ENCODE results near the gene CNPY3. TPM values are rescaled to one million over a fixed set of nuclear protein-coding genes. Genes with fewer than 3 reads are reported as not detected.
A peak's percentile ranks its signal among the peaks of the same experiment; 100 is the strongest.
"Not testable (repeated sequence)": the region's sequence is repeated elsewhere in the genome, so short reads cannot be mapped to it uniquely, and the experiment has no call there.

CNPY3 gene
- 13.1 and 15.0 TPM in 2 replicates for total RNA-seq (2012; rRNA removed)

GRCh38 chr6:42928986-42929820, at the start of gene CNPY3:
Gene CNPY3, plus strand, starts transcription at chr6:42929480. Its CDS starts 91 bp downstream, at chr6:42929571.
- H3K4me1 ChIP-seq (ENCODE audit: control insufficient read depth, insufficient read depth, low read length): peaks cover 17% of the 10 kb centered on the region
- H3K9ac ChIP-seq (ENCODE audit: low read depth, low read length): peak within 1 kb of the TSS; percentile 85
- no peaks in the 10 kb centered on the region for H3K9me3 ChIP-seq (replicated peaks; ENCODE audit: low read length)
- peak within 1 kb of the TSS; percentile 92 for H3K4me3 ChIP-seq (ENCODE audit: low read length)
- H3K4me2 ChIP-seq (ENCODE audit: low read length): peak within 1 kb of the TSS; percentile 98
- no peaks in the 10 kb centered on the region for H3K27me3 ChIP-seq (ENCODE audit: control insufficient read depth, insufficient read depth, low read length)
- H3K36me3 ChIP-seq (ENCODE audit: insufficient read depth, low read length): peaks cover 3% of the 10 kb centered on the region

GRCh38 chr6:42880240-42880817, 49.0 kb upstream of the CNPY3 start:
- peak overlapping the region; percentile 97 for H3K9ac ChIP-seq (ENCODE audit: low read depth, low read length)
- peaks cover 11% of the 10 kb centered on the region for H3K4me1 ChIP-seq (ENCODE audit: control insufficient read depth, insufficient read depth, low read length)
- H3K4me3 ChIP-seq (ENCODE audit: low read length): peak overlapping the region; percentile 92
- H3K9me3 ChIP-seq (replicated peaks; ENCODE audit: low read length); H3K27me3 ChIP-seq (ENCODE audit: control insufficient read depth, insufficient read depth, low read length): not testable (repeated sequence)
- H3K36me3 ChIP-seq (ENCODE audit: insufficient read depth, low read length): peaks cover 27% of the 10 kb centered on the region
- H3K4me2 ChIP-seq (ENCODE audit: low read length): peak overlapping the region; percentile 96

DNA sequence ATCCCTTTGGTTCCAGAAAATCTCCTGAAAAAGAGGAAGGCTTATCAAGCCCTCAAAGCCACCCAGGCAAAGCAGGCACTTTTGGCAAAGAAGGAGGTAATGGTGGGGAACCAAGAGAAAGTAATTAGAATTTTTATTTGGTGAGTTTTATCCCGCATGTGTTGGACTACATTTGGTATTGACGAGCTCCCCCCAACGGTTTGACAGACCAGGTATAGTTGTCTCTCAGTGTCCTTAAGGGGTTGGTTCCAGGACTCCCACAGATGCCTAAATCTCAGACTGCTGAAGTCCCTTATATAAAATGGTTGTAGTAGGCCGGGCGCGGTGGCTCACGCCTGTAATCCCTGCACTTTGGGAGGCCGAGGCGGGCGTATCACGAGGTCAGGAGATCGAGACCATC, 48.4 kb upstream of the CNPY3 start:
- Histone ChIP-seq H3K4me1 (ENCODE audit: control insufficient read depth, insufficient read depth, low read length) (peaks cover 11% of the 10 kb centered on the region), H3K4me2 (ENCODE audit: low read length) (peak overlapping the region; percentile 96), H3K9ac (ENCODE audit: low read depth, low read length) (peak overlapping the region; percentile 97), H3K4me3 (ENCODE audit: low read length) (peak overlapping the region; percentile 92), H3K36me3 (ENCODE audit: insufficient read depth, low read length) (peaks cover 32% of the 10 kb centered on the region)
- not testable (repeated sequence) for H3K27me3 ChIP-seq (ENCODE audit: control insufficient read depth, insufficient read depth, low read length); H3K9me3 ChIP-seq (replicated peaks; ENCODE audit: low read length)

DNA sequence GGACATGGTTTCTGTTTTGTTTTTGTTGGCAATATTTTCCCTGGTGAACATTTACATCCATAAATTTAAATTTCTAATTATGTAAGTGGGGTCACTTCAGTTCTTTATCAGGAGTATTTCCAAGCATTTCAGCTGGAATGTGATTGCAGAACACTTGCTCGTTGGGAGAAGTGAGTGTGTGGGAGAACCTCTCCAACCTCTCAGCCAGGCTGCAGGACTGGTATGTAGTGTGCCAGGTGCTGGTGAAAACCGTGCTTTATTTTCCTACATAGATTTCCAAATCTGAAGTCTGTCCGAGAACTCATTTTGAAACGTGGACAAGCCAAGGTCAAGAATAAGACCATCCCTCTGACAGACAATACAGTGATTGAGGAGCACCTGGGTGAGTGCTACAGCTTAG, 43.6 kb upstream of the CNPY3 start:
- Histone ChIP-seq H3K4me1 (ENCODE audit: control insufficient read depth, insufficient read depth, low read length) (peaks cover 12% of the 10 kb centered on the region), H3K9me3 (replicated peaks; ENCODE audit: low read length) (no peaks in the 10 kb centered on the region), H3K36me3 (ENCODE audit: insufficient read depth, low read length) (peaks cover 35% of the 10 kb centered on the region), H3K9ac (ENCODE audit: low read depth, low read length) (no peak overlapping the region), H3K27me3 (ENCODE audit: control insufficient read depth, insufficient read depth, low read length) (no peaks in the 10 kb centered on the region), H3K4me2 (ENCODE audit: low read length) (no peak overlapping the region), H3K4me3 (ENCODE audit: low read length) (no peak overlapping the region)

GRCh38 chr6:42888201-42888600, 41.1 kb upstream of the CNPY3 start:
- H3K9ac ChIP-seq (ENCODE audit: low read depth, low read length); H3K9me3 ChIP-seq (replicated peaks; ENCODE audit: low read length); H3K4me2 ChIP-seq (ENCODE audit: low read length); H3K27me3 ChIP-seq (ENCODE audit: control insufficient read depth, insufficient read depth, low read length); H3K4me3 ChIP-seq (ENCODE audit: low read length): not testable (repeated sequence)
- peaks cover 28% of the 10 kb centered on the region for H3K36me3 ChIP-seq (ENCODE audit: insufficient read depth, low read length)
- H3K4me1 ChIP-seq (ENCODE audit: control insufficient read depth, insufficient read depth, low read length): peaks cover 14% of the 10 kb centered on the region

- H3K4me1 ChIP-seq (ENCODE audit: control insufficient read depth, insufficient read depth, low read length): peaks cover 14% of the 10 kb centered on the region
- peak overlapping the region; percentile 89 for H3K4me3 ChIP-seq (ENCODE audit: low read length)
- H3K9me3 ChIP-seq (replicated peaks; ENCODE audit: low read length): no peaks in the 10 kb centered on the region
- no peaks in the 10 kb centered on the region for H3K27me3 ChIP-seq (ENCODE audit: control insufficient read depth, insufficient read depth, low read length)
- H3K4me2 ChIP-seq (ENCODE audit: low read length): peak overlapping the region; percentile 91
- H3K9ac ChIP-seq (ENCODE audit: low read depth, low read length): peak overlapping the region; percentile 96
- H3K36me3 ChIP-seq (ENCODE audit: insufficient read depth, low read length): peaks cover 12% of the 10 kb centered on the region
Observed at GRCh38 chr6:42889815-42890214, 39.5 kb upstream of the CNPY3 start.

GRCh38 chr6:42890311-42891198, 38.7 kb upstream of the CNPY3 start:
- Histone ChIP-seq H3K4me3 (ENCODE audit: low read length) (peak overlapping the region; percentile 89), H3K4me2 (ENCODE audit: low read length) (peak overlapping the region; percentile 91), H3K9me3 (replicated peaks; ENCODE audit: low read length) (no peaks in the 10 kb centered on the region), H3K36me3 (ENCODE audit: insufficient read depth, low read length) (peaks cover 6% of the 10 kb centered on the region), H3K27me3 (ENCODE audit: control insufficient read depth, insufficient read depth, low read length) (no peaks in the 10 kb centered on the region), H3K9ac (ENCODE audit: low read depth, low read length) (peak overlapping the region; percentile 96), H3K4me1 (ENCODE audit: control insufficient read depth, insufficient read depth, low read length) (peaks cover 14% of the 10 kb centered on the region)

GRCh38 chr6:42891199-42891722, 38.0 kb upstream of the CNPY3 start:
- Histone ChIP-seq H3K4me1 (ENCODE audit: control insufficient read depth, insufficient read depth, low read length) (peaks cover 14% of the 10 kb centered on the region), H3K9me3 (replicated peaks; ENCODE audit: low read length) (no peaks in the 10 kb centered on the region), H3K4me3 (ENCODE audit: low read length) (peak overlapping the region; percentile 89), H3K27me3 (ENCODE audit: control insufficient read depth, insufficient read depth, low read length) (no peaks in the 10 kb centered on the region), H3K36me3 (ENCODE audit: insufficient read depth, low read length) (no peaks in the 10 kb centered on the region), H3K9ac (ENCODE audit: low read depth, low read length) (peak overlapping the region; percentile 96), H3K4me2 (ENCODE audit: low read length) (peak overlapping the region; percentile 91)

DNA sequence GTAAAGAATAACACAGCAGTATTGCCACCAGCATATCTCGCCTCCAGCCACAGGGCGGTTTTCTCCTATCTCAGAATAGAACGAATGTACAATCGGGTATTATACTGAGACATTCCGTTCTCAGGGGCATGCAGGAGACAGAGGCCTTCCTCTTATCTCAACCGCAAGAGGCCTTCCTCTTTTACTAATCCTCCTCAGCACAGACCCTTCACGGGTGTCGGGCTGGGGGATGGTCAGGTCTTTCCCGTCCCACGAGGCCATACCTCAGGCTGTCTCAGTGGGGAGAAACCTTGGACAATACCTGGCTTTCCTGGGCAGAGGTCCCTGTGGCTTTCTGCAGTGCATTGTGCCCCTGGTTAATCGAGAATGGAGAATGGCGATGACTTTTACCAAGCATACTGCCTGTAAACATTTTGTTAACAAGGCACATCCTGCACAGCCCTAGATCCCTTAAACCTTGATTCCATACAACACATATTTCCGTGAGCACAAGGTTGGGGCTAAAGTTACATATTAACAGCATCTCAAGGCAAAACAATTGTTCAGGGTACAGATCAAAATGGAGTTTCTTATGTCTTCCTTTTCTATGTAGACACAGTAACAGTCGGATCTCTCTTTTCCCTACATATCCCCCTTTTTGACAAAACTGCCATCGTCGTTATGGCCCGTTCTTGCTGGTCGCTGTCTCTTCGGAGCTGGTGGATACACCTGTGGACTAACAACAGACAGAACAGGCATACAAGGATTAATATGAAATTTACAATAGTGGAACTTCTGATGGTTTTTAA, 35.0 kb upstream of the CNPY3 start:
- not testable (repeated sequence) for H3K36me3 ChIP-seq (ENCODE audit: insufficient read depth, low read length); H3K4me3 ChIP-seq (ENCODE audit: low read length); H3K4me2 ChIP-seq (ENCODE audit: low read length); H3K27me3 ChIP-seq (ENCODE audit: control insufficient read depth, insufficient read depth, low read length); H3K9me3 ChIP-seq (replicated peaks; ENCODE audit: low read length); H3K9ac ChIP-seq (ENCODE audit: low read depth, low read length)
- peaks cover 17% of the 10 kb centered on the region for H3K4me1 ChIP-seq (ENCODE audit: control insufficient read depth, insufficient read depth, low read length)

GRCh38 chr6:42896178-42896719, 33.0 kb upstream of the CNPY3 start:
- no peak overlapping the region for H3K9ac ChIP-seq (ENCODE audit: low read depth, low read length)
- no peaks in the 10 kb centered on the region for H3K36me3 ChIP-seq (ENCODE audit: insufficient read depth, low read length)
- H3K4me3 ChIP-seq (ENCODE audit: low read length): no peak overlapping the region
- no peaks in the 10 kb centered on the region for H3K27me3 ChIP-seq (ENCODE audit: control insufficient read depth, insufficient read depth, low read length)
- H3K4me2 ChIP-seq (ENCODE audit: low read length): no peak overlapping the region
- H3K9me3 ChIP-seq (replicated peaks; ENCODE audit: low read length): no peaks in the 10 kb centered on the region
- peaks cover 14% of the 10 kb centered on the region for H3K4me1 ChIP-seq (ENCODE audit: control insufficient read depth, insufficient read depth, low read length)

Data from skeletal muscle satellite cell (primary cell).